Measurements from ENCODE around the gene DPP10. TPM values are rescaled to one million over a fixed set of nuclear protein-coding genes. Genes with fewer than 3 reads are reported as not detected.
"Not testable (repeated sequence)": the region's sequence is repeated elsewhere in the genome, so short reads cannot be mapped to it uniquely, and the experiment has no call there.

Gene DPP10
- total RNA-seq, 1 experiment from 2014 or later, result not detected

DNA sequence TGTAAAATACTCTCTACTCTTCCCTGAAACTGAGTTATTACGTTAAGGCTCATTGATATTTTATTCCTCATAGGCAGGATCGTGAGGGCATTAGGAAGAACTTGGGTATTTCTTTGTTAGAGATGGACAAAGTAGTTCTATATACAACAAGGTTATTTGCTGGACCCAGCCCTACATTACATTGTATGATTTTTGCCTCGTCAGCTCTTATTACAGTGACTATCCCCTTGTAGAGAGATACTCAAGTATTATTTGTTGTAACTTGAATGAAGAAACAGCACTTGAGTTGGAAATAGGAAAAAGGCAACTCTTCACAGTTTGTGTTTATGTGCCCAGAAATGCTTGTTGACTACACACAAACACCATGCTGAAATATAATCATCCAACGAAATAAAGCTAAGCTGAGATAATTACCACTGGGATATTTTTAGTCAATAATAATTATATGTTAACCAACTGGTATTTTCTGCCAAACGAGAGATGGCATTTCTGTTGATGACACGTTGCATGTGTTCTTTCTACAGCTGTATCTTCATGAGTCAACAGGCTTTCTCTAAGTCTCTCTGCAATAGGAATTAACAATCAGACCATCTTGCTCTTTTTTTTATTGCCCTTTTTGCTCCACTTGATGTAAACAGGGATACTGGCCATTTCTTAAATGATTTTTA, 947.6 kb downstream of the DPP10 start:
- DNase-seq (ENCODE audit: low spot score), result no peak

DNA sequence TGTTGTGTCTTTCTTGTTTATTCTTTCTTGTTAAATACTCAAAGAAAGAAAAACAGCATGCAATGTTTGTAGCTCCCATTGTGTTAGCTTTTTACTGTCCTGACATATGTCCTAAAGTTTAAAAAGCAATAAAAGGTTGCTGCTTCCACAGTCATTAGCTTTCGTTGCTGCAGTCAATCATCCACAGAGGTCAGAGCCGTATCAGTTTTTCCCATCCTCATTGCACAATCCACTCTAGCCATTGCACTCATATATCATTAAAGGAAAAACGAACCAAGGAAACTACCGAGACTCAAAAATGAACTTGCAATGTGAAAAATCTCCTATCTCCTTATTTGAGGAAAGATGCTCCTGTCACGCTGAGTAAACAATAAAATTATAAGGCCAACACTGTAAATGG, 954.1 kb downstream of the DPP10 start:
- DNase-seq (ENCODE audit: low spot score), result no peak

GRCh38 chr2:115400940-115401339, 958.5 kb downstream of the DPP10 start:
- no peak for DNase-seq (ENCODE audit: low spot score)

- DNase-seq (ENCODE audit: low spot score), result no peak
Measured at GRCh38 chr2:115412501-115412900, 970.1 kb downstream of the DPP10 start.

- DNase-seq (ENCODE audit: low spot score), result no peak
Measured at GRCh38 chr2:115413791-115414190, 971.4 kb downstream of the DPP10 start.

- DNase-seq (ENCODE audit: low spot score), result no peak
Measured at GRCh38 chr2:115414466-115414865, 972.0 kb downstream of the DPP10 start.

GRCh38 chr2:115422004-115422634, 979.7 kb downstream of the DPP10 start:
- no peak for DNase-seq (ENCODE audit: low spot score)

GRCh38 chr2:115427436-115427835, 985.0 kb downstream of the DPP10 start:
- no peak for DNase-seq (ENCODE audit: low spot score)

- DNase-seq (ENCODE audit: low spot score), result not testable (repeated sequence)
Measured at GRCh38 chr2:115440746-115441145, 998.3 kb downstream of the DPP10 start.

GRCh38 chr2:115443539-115444185, 1001.2 kb downstream of the DPP10 start:
- DNase-seq (ENCODE audit: low spot score), result no peak

GRCh38 chr2:115460008-115460407, 1017.6 kb downstream of the DPP10 start:
- no peak for DNase-seq (ENCODE audit: low spot score)

GRCh38 chr2:115480741-115481140, 1038.3 kb downstream of the DPP10 start:
- no peak for DNase-seq (ENCODE audit: low spot score)

- no peak for DNase-seq (ENCODE audit: low spot score)
Measured at GRCh38 chr2:115481842-115482241, 1039.4 kb downstream of the DPP10 start.

GRCh38 chr2:115483666-115484065, 1041.2 kb downstream of the DPP10 start:
- no peak for DNase-seq (ENCODE audit: low spot score)

DNA sequence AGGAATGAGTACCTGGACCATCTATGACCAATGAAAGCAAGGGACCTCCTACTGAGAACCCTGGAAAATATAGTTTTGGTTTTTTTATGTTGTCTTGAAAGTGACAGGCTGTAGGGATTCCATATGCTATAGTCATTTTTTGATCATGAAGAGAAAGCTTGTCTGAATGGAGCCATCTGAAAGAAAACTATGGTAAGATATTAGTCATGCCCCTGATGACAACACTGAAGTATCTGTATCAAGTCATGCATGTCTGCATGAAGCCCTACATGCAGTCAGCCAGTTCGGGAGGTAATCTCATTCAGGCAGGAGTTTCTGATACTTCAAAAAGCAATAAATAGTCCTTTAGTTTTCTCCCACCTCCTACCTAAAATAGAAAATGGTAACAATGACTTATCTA, 1042.0 kb downstream of the DPP10 start:
- no peak for DNase-seq (ENCODE audit: low spot score)

DNA sequence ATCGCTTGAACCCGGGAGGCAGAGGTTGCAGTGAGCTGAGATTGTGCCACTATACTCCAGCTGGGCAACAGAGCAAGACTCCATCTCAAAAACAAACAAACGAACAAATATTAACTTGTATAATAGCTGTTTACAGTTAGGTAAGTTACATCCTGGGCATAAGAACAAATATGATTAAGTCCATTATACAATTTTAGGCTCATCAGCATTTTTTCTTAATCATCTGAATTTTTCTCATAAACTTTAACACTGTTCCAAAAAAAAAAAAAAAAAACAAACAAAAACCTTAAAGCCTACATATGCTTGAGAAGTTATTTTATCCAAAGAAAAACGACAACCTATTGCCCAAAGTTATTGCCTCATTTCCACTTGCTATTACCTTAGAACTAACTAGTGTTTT, 1042.5 kb downstream of the DPP10 start:
- no peak for DNase-seq (ENCODE audit: low spot score)

DNA sequence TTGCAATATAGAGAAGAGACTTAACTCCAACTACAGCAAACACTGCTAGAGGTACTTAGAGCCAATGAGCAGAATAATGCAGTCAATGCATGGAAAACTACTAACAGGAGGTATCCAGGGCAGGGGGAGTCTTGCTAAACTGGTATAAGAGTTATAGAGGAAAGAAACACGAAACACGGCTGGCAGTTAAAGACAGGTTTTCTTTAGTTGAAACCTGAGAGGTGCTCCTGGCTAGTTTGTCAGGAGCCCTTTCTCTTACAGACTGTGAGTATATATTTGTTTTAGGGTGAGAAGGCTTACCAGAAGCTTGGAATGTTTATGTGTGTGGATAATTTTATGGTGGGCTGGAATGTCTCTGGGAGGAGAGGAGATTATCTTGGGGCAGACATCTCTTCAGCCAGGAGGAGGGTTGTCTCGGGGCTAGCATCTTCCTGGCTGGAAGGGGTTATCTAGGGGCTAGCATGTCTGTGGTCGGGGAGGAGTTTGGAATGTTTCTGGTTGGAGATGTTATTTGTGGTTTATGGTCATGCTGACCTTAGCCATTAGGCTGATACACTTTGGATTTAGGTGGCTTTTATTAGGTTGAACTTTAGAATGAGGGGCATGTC, 1048.8 kb downstream of the DPP10 start:
- DNase-seq (ENCODE audit: low spot score), result no peak

DNA sequence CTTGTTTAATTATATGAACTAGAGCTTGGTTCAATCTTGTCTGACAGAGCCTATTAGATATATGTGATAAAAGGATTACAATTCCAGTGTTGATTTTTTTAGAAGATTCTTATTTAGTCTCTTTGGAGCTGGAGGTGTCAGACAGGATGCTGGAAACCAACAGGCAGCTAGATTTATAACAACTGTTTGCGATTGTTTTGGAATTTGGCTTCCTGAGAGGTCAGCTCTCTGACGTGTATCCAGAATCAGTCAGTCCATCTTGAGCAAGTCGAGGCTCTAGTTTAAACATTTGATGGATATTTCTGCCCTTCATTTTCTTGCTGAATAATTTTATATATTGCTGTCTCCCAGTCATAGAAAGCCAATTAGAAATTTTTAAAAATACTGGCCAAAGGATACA, 1062.9 kb downstream of the DPP10 start:
- no peak for DNase-seq (ENCODE audit: low spot score)

DNA sequence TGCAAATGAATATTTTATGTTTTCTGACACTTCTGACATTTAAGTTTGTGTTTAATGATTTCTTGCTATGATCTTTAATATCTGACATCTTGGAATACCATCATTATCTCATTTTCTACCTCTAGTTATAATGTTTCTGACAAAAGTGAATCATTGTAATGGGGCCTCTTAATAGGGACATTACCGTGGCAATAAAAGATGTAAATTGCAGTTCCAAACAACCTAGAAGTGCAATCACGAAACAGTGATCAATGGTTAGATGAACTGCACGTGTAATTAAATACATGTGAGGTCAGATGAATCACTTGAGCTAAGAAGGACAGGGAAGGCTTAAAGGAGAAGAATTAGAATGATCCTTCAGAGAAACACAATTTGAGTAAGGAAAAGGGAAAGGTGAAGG, 1078.3 kb downstream of the DPP10 start:
- DNase-seq (ENCODE audit: low spot score), result no peak

DNA sequence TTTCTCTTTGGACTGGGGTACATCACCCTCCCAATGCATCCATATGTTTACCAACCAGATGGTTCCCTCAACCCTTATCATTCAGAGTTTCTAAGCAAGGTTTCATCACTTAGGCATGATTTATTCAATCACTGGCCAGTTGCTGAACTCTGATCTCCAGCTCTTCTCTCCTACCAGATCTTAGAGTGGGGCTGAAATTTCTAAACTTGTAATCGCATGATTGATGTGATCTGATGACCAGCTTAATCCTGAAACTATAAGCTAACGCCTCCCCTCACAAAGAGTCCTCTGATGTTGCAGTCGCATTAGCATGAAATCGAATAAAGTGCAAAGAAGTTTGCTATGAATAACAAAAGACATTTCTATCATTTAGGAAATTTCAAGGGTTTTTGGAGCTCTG, 1082.0 kb downstream of the DPP10 start:
- DNase-seq (ENCODE audit: low spot score), result no peak

- DNase-seq (ENCODE audit: low spot score), result no peak
Measured at GRCh38 chr2:115529627-115530026, 1087.2 kb downstream of the DPP10 start.

- no peak for DNase-seq (ENCODE audit: low spot score)
Measured at GRCh38 chr2:115533081-115533480, 1090.6 kb downstream of the DPP10 start.

- DNase-seq (ENCODE audit: low spot score), result no peak
Measured at GRCh38 chr2:115541814-115542213, 1099.4 kb downstream of the DPP10 start.
